ENCODE results near the gene ATG10.

Gene ATG10

GRCh38 chr5:82285206-82285605, 313.4 kb downstream of the ATG10 start:
- no peak for DNase-seq

GRCh38 chr5:82287625-82288024, 315.8 kb downstream of the ATG10 start:
- no peak for DNase-seq

GRCh38 chr5:82290005-82290404, 318.2 kb downstream of the ATG10 start:
- DNase-seq, result no peak

- DNase-seq, result no peak
Measured at GRCh38 chr5:82290908-82291307, 319.1 kb downstream of the ATG10 start.

GRCh38 chr5:82291420-82291819, 319.6 kb downstream of the ATG10 start:
- no peak for DNase-seq

GRCh38 chr5:82295144-82295543, 323.3 kb downstream of the ATG10 start:
- no peak for DNase-seq

GRCh38 chr5:82295959-82296531, 324.2 kb downstream of the ATG10 start:
- DNase-seq, result no peak

- no peak for DNase-seq
Measured at GRCh38 chr5:82296929-82297328, 325.1 kb downstream of the ATG10 start.

GRCh38 chr5:82297711-82298110, 325.9 kb downstream of the ATG10 start:
- no peak for DNase-seq

- no peak for DNase-seq
Measured at GRCh38 chr5:82298668-82299067, 326.8 kb downstream of the ATG10 start.

GRCh38 chr5:82301190-82301589, 329.4 kb downstream of the ATG10 start:
- DNase-seq, result no peak
